ENCODE data around the gene SEC22C. TPM values are rescaled to one million over a fixed set of nuclear protein-coding genes. Genes with fewer than 3 reads are reported as not detected.

Gene SEC22C
- total and polyA plus RNA-seq, 2 experiments from 2014 or later: 21.9 to 48.3 TPM

DNA sequence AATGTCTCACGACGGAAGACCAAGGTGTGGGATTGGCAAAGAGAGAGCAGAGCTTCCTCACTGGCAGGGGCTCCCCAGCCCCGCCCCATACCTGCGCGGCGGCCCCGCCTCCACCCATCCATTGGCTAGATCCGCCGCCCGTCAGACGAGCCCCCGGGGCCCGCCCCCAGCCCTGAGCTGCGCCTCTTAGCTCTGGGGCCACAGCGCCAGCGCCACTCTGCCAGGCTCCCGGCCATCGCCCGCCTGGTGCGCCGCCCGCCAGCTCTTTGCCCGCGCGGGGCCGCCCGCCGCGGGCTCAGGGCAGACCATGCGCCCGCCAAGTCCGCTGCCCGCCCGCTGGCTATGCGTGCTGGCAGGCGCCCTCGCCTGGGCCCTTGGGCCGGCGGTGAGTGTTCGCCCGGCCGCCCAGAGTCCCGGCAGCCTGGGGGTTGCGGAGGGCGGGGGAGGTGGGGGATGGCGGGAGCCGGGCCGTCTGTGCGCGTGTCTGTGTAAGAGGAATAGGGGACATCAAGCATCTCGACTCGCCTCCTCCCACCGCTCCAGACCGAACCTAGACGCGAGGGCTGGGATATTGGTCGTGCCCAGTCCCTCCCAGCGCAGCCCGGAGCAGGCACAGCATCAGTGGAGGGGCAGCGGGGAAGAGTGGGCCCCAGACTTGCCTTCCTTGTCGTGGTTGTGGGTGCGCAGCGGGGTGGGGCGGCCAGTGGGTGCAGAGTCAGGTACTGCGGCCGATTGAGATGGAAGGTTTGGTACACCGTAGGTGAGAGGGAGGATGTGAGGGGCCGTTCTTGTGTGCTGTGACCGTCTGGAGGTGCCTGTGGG lies 79.1 kb downstream of the SEC22C start, which contains the start of gene VIPR1:
Gene VIPR1, plus strand, starts transcription at position 215 of the 822 bp plus-strand sequence. Its CDS starts 93 bp downstream, at position 308.
- H3K27ac Mint-ChIP-seq: no peak within 1 kb of the TSS
- H3K36me3 Mint-ChIP-seq (ENCODE audit: low read depth): no peaks in the 10 kb centered on the region; the same call in 2 of the 3 replicates
- H3K27me3 Mint-ChIP-seq (ENCODE audit: insufficient read depth, low read depth, poor library complexity): peaks cover 42% of the 10 kb centered on the region
- TF ChIP-seq ZNF331 (CRISPR knock-in tag; IDR thresholded peaks at IDR 0.05; ENCODE audit: low read depth): no peak
- TF ChIP-seq POLR2AphosphoS5 (IDR thresholded peaks at IDR 0.05; ENCODE audit: low read depth): peak; percentile 28; the same call in 1 of the 2 replicates
- TF ChIP-seq JUNB (IDR thresholded peaks at IDR 0.05; ENCODE audit: unreplicated experiment): no peak
- peak; percentile 63; the same call in 1 of the 2 replicates for TF ChIP-seq CREB1 (CRISPR knock-in tag; IDR thresholded peaks at IDR 0.05; ENCODE audit: low read depth)
- TF ChIP-seq NANOG (IDR thresholded peaks at IDR 0.05; ENCODE audit: borderline replicate concordance): no peak
- Histone ChIP-seq H3K4me1 (ENCODE audit: insufficient read depth) (peaks cover 14% of the 10 kb centered on the region), H3K4me3 (peak within 1 kb of the TSS; percentile 96), H3K79me2 (replicated peaks; ENCODE audit: insufficient read depth) (no peaks in the 10 kb centered on the region), H4K20me1 (replicated peaks; ENCODE audit: insufficient read depth) (no peaks in the 10 kb centered on the region; the same call in 1 of the 2 replicates), H2AFZ (peak within 1 kb of the TSS; percentile 100), H3K36me3 (ENCODE audit: insufficient read depth) (no peaks in the 10 kb centered on the region), H3K4me2 (peak within 1 kb of the TSS; percentile 100), H3F3A (replicated peaks; ENCODE audit: low read depth) (no peaks in the 10 kb centered on the region), H3K9me2 (ENCODE audit: insufficient read depth) (no peaks in the 10 kb centered on the region), H3K27ac (ENCODE audit: low read depth) (no peak within 1 kb of the TSS), H3K27me3 (ENCODE audit: insufficient read depth) (peaks cover 55% of the 10 kb centered on the region)
- DNase-seq (ENCODE audit: low spot score) (peak; percentile 95), ATAC-seq (peak; percentile 89)
- peaks cover 35% of the 10 kb centered on the region for H3K4me1 Mint-ChIP-seq
- peaks cover 3% of the 10 kb centered on the region; the same call in 1 of the 3 replicates for H3K9me3 Mint-ChIP-seq
- peak within 1 kb of the TSS; percentile 88 for H3K4me3 Mint-ChIP-seq

DNA sequence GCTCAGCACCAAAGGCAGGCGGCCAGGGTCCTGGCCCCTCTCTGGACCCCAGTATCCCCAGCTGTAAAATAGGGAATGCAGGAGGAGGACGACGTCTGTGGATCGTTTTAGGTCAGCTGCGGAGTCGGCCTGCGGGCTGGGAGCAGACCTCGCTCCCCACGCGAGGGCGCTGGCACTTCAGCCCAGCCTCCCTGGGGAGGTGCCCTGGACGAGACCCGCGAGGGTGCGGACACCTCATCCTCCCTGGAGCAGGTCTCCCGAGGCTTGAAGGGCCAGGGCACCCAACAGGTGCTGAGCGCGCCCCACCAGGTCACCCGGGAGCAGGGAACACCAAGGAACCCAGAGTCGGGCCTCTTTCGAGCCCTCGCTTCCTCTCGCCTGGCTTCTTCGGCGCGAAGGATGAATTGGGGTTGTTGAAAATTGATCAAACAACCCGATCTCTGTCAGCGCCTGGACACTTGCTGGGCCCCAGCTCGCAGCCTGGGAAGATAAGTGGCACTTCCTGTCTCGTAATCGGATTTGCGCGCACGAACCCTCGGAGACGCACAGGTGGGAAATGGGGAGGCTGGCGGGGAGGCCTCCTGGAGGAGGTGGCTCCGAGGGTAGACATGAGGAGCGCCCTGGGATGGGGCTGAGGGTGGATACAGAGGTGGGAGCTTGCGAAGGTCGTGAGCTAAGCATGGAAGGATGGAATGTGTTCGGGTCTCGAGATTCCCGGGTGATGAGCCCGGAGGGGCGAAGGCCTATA lies 79.9 kb downstream of the SEC22C start:
- peak overlapping the region; percentile 88 for H3K4me3 Mint-ChIP-seq
- no peak overlapping the region for H3K27ac Mint-ChIP-seq
- peaks cover 35% of the 10 kb centered on the region for H3K4me1 Mint-ChIP-seq
- Histone ChIP-seq H3K27me3 (ENCODE audit: insufficient read depth) (peaks cover 55% of the 10 kb centered on the region), H3K4me2 (peak overlapping the region; percentile 100), H3F3A (replicated peaks; ENCODE audit: low read depth) (no peaks in the 10 kb centered on the region), H3K36me3 (ENCODE audit: insufficient read depth) (no peaks in the 10 kb centered on the region), H3K4me3 (peak overlapping the region; percentile 96), H3K79me2 (replicated peaks; ENCODE audit: insufficient read depth) (no peaks in the 10 kb centered on the region), H3K9me2 (ENCODE audit: insufficient read depth) (no peaks in the 10 kb centered on the region), H3K27ac (ENCODE audit: low read depth) (no peak overlapping the region), H2AFZ (peak overlapping the region; percentile 100), H4K20me1 (replicated peaks; ENCODE audit: insufficient read depth) (no peaks in the 10 kb centered on the region; the same call in 1 of the 2 replicates), H3K4me1 (ENCODE audit: insufficient read depth) (peaks cover 6% of the 10 kb centered on the region; the same call in 1 of the 2 replicates)
- peaks cover 42% of the 10 kb centered on the region for H3K27me3 Mint-ChIP-seq (ENCODE audit: insufficient read depth, low read depth, poor library complexity)
- no peaks in the 10 kb centered on the region; the same call in 2 of the 3 replicates for H3K36me3 Mint-ChIP-seq (ENCODE audit: low read depth)
- ATAC-seq (peak; percentile 34), DNase-seq (ENCODE audit: low spot score) (peak; percentile 57)
- peaks cover 3% of the 10 kb centered on the region; the same call in 1 of the 3 replicates for H3K9me3 Mint-ChIP-seq
- TF ChIP-seq NANOG (IDR thresholded peaks at IDR 0.05; ENCODE audit: borderline replicate concordance) (no peak), STAT1 (IDR thresholded peaks at IDR 0.05; ENCODE audit: unreplicated experiment) (no peak), ETS1 (IDR thresholded peaks at IDR 0.05) (no peak), EZH2 (IDR thresholded peaks at IDR 0.05; ENCODE audit: low read depth, unreplicated experiment) (peak; percentile 24), CTCF (conservative IDR thresholded peaks at IDR 0.05; ENCODE audit: low read depth in 2 of 2) (peak; percentile 59 to 72)
- TF ChIP-seq, protein P1, sequence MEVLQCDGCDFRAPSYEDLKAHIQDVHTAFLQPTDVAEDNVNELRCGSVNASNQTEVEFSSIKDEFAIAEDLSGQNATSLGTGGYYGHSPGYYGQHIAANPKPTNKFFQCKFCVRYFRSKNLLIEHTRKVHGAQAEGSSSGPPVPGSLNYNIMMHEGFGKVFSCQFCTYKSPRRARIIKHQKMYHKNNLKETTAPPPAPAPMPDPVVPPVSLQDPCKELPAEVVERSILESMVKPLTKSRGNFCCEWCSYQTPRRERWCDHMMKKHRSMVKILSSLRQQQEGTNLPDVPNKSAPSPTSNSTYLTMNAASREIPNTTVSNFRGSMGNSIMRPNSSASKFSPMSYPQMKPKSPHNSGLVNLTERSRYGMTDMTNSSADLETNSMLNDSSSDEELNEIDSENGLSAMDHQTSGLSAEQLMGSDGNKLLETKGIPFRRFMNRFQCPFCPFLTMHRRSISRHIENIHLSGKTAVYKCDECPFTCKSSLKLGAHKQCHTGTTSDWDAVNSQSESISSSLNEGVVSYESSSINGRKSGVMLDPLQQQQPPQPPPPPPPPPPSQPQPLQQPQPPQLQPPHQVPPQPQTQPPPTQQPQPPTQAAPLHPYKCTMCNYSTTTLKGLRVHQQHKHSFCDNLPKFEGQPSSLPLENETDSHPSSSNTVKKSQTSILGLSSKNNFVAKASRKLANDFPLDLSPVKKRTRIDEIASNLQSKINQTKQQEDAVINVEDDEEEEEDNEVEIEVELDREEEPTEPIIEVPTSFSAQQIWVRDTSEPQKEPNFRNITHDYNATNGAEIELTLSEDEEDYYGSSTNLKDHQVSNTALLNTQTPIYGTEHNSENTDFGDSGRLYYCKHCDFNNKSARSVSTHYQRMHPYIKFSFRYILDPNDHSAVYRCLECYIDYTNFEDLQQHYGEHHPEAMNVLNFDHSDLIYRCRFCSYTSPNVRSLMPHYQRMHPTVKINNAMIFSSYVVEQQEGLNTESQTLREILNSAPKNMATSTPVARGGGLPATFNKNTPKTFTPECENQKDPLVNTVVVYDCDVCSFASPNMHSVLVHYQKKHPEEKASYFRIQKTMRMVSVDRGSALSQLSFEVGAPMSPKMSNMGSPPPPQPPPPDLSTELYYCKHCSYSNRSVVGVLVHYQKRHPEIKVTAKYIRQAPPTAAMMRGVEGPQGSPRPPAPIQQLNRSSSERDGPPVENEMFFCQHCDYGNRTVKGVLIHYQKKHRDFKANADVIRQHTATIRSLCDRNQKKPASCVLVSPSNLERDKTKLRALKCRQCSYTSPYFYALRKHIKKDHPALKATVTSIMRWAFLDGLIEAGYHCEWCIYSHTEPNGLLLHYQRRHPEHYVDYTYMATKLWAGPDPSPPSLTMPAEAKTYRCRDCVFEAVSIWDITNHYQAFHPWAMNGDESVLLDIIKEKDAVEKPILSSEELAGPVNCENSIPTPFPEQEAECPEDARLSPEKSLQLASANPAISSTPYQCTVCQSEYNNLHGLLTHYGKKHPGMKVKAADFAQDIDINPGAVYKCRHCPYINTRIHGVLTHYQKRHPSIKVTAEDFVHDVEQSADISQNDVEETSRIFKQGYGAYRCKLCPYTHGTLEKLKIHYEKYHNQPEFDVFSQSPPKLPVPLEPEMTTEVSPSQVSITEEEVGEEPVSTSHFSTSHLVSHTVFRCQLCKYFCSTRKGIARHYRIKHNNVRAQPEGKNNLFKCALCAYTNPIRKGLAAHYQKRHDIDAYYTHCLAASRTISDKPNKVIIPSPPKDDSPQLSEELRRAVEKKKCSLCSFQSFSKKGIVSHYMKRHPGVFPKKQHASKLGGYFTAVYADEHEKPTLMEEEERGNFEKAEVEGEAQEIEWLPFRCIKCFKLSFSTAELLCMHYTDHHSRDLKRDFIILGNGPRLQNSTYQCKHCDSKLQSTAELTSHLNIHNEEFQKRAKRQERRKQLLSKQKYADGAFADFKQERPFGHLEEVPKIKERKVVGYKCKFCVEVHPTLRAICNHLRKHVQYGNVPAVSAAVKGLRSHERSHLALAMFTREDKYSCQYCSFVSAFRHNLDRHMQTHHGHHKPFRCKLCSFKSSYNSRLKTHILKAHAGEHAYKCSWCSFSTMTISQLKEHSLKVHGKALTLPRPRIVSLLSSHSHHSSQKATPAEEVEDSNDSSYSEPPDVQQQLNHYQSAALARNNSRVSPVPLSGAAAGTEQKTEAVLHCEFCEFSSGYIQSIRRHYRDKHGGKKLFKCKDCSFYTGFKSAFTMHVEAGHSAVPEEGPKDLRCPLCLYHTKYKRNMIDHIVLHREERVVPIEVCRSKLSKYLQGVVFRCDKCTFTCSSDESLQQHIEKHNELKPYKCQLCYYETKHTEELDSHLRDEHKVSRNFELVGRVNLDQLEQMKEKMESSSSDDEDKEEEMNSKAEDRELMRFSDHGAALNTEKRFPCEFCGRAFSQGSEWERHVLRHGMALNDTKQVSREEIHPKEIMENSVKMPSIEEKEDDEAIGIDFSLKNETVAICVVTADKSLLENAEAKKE (CRISPR knock-in tag; IDR thresholded peaks at IDR 0.05): no peak

All from GM23338 (cell line).